ENCODE results near the gene ADAMTS15. TPM values are rescaled to one million over a fixed set of nuclear protein-coding genes. Genes with fewer than 3 reads are reported as not detected.

Gene ADAMTS15
- polyA plus RNA-seq, 4 donors, result 54.9 to 71.1 (median 63.8) TPM

GRCh38 chr11:130476200-130476921 is 27.9 kb downstream of the ADAMTS15 start:
- DNase-seq (ENCODE audit: low read depth in 4 of 4, low spot score in 2 of 4), result no peak

GRCh38 chr11:130476922-130477491 is 28.6 kb downstream of the ADAMTS15 start:
- no peak for DNase-seq (ENCODE audit: low read depth in 4 of 4, low spot score in 2 of 4)

GRCh38 chr11:130477586-130478203 is 29.2 kb downstream of the ADAMTS15 start:
- DNase-seq (ENCODE audit: low read depth in 4 of 4, low spot score in 2 of 4), result no peak

- DNase-seq (ENCODE audit: low read depth in 4 of 4, low spot score in 2 of 4), result no peak
These were observed 29.8 kb downstream of the ADAMTS15 start for GRCh38 chr11:130478204-130478701.

GRCh38 chr11:130478881-130479280 is 30.4 kb downstream of the ADAMTS15 start:
- no peak for DNase-seq (ENCODE audit: low read depth in 4 of 4, low spot score in 2 of 4)

- DNase-seq (ENCODE audit: low read depth in 4 of 4, low spot score in 2 of 4), result no peak
These were observed 31.7 kb downstream of the ADAMTS15 start for GRCh38 chr11:130480186-130480585.

- no peak for DNase-seq (ENCODE audit: low read depth in 4 of 4, low spot score in 2 of 4)
These were observed 32.3 kb downstream of the ADAMTS15 start for GRCh38 chr11:130480711-130481140.

- no peak for DNase-seq (ENCODE audit: low read depth in 4 of 4, low spot score in 2 of 4)
These were observed 34.7 kb downstream of the ADAMTS15 start for GRCh38 chr11:130483124-130483523.

- DNase-seq (ENCODE audit: low read depth in 4 of 4, low spot score in 2 of 4), result no peak
These were observed 37.5 kb downstream of the ADAMTS15 start for GRCh38 chr11:130485983-130486382.

- DNase-seq (ENCODE audit: low read depth in 4 of 4, low spot score in 2 of 4), result no peak
These were observed 38.0 kb downstream of the ADAMTS15 start for GRCh38 chr11:130486391-130486836.

- DNase-seq (ENCODE audit: low read depth in 4 of 4, low spot score in 2 of 4), result no peak
These were observed 38.8 kb downstream of the ADAMTS15 start for GRCh38 chr11:130486987-130487923.

- DNase-seq (ENCODE audit: low read depth in 4 of 4, low spot score in 2 of 4), result no peak
These were observed 39.7 kb downstream of the ADAMTS15 start for GRCh38 chr11:130487924-130488815.

GRCh38 chr11:130488848-130489584 is 40.6 kb downstream of the ADAMTS15 start:
- DNase-seq (ENCODE audit: low read depth in 4 of 4, low spot score in 2 of 4), result no peak

- DNase-seq (ENCODE audit: low read depth in 4 of 4, low spot score in 2 of 4), result no peak
These were observed 41.3 kb downstream of the ADAMTS15 start for GRCh38 chr11:130489716-130490115.

- no peak for DNase-seq (ENCODE audit: low read depth in 4 of 4, low spot score in 2 of 4)
These were observed 42.4 kb downstream of the ADAMTS15 start for GRCh38 chr11:130490682-130491449.

- DNase-seq (ENCODE audit: low read depth in 4 of 4, low spot score in 2 of 4), result no peak
These were observed 49.7 kb downstream of the ADAMTS15 start for GRCh38 chr11:130498181-130498580.

GRCh38 chr11:130499828-130500227 is 51.4 kb downstream of the ADAMTS15 start:
- no peak for DNase-seq (ENCODE audit: low read depth in 4 of 4, low spot score in 2 of 4)

GRCh38 chr11:130504317-130504716 is 55.9 kb downstream of the ADAMTS15 start:
- no peak for DNase-seq (ENCODE audit: low read depth in 4 of 4, low spot score in 2 of 4)
